GM19043 (cell line): ENCODE measurements around the gene IL15RA.
"Not testable (repeated sequence)": the region's sequence is repeated elsewhere in the genome, so short reads cannot be mapped to it uniquely, and the experiment has no call there.

Source experiments
- ATAC-seq: cut with Tn5 transposase; IDR thresholded peaks from one replicate; pipeline ENCODE4 v1.9.1; 2021; ENCODE audit warnings: low read depth; ENCODE audit not compliant: unreplicated experiment

Gene IL15RA

GRCh38 chr10:5952731-5953385, 24.5 kb downstream of the IL15RA start:
- no peak for ATAC-seq

GRCh38 chr10:5951721-5952407, 25.5 kb downstream of the IL15RA start:
- no peak for ATAC-seq

- ATAC-seq, result no peak
These were observed 26.1 kb downstream of the IL15RA start for GRCh38 chr10:5951167-5951711.

- no peak for ATAC-seq
These were observed 28.2 kb downstream of the IL15RA start for GRCh38 chr10:5949009-5949759.

GRCh38 chr10:5948208-5948585, 29.1 kb downstream of the IL15RA start:
- no peak for ATAC-seq

GRCh38 chr10:5947471-5948207, 29.7 kb downstream of the IL15RA start:
- ATAC-seq, result no peak

- ATAC-seq, result no peak
These were observed 30.6 kb downstream of the IL15RA start for GRCh38 chr10:5946786-5947185.

GRCh38 chr10:5946419-5946775, 30.9 kb downstream of the IL15RA start:
- not testable (repeated sequence) for ATAC-seq

GRCh38 chr10:5945561-5946418, 31.6 kb downstream of the IL15RA start:
- ATAC-seq, result no peak

- no peak for ATAC-seq
These were observed 32.2 kb downstream of the IL15RA start for GRCh38 chr10:5945190-5945509.

GRCh38 chr10:5944389-5945189, 32.8 kb downstream of the IL15RA start:
- ATAC-seq, result no peak

- ATAC-seq, result no peak
These were observed 33.8 kb downstream of the IL15RA start for GRCh38 chr10:5943536-5943935.

- no peak for ATAC-seq
These were observed 34.9 kb downstream of the IL15RA start for GRCh38 chr10:5942474-5942873.

GRCh38 chr10:5942001-5942400, 35.3 kb downstream of the IL15RA start:
- no peak for ATAC-seq

GRCh38 chr10:5941579-5941978, 35.8 kb downstream of the IL15RA start:
- ATAC-seq, result no peak

- no peak for ATAC-seq
These were observed 36.5 kb downstream of the IL15RA start for GRCh38 chr10:5940807-5941218.

GRCh38 chr10:5938291-5938690, 39.1 kb downstream of the IL15RA start:
- no peak for ATAC-seq

GRCh38 chr10:5937016-5937415, 40.3 kb downstream of the IL15RA start:
- ATAC-seq, result no peak

- ATAC-seq, result no peak
These were observed 41.7 kb downstream of the IL15RA start for GRCh38 chr10:5935628-5936027.
